Hair follicle dermal papilla cell (primary cell): ENCODE results near the gene ACTA1. TPM values are rescaled to one million over a fixed set of nuclear protein-coding genes. Genes with fewer than 3 reads are reported as not detected.

Experiments used
- small RNA-seq: library from RNA; depleted of rRNA; stranded (forward); fragments of <200 nt; gene quantifications from one replicate; pipeline ENCODE3, GENCODE V24; 2012
- total RNA-seq: library from RNA; depleted of rRNA; stranded (reverse); fragments of >200 nt; gene quantifications from 2 replicates; pipeline ENCODE4 v1.2.3, GENCODE V29; 2012

Gene ACTA1
- total RNA-seq: 0.16 TPM in 1 of 2 replicates, not detected in the other

DNA sequence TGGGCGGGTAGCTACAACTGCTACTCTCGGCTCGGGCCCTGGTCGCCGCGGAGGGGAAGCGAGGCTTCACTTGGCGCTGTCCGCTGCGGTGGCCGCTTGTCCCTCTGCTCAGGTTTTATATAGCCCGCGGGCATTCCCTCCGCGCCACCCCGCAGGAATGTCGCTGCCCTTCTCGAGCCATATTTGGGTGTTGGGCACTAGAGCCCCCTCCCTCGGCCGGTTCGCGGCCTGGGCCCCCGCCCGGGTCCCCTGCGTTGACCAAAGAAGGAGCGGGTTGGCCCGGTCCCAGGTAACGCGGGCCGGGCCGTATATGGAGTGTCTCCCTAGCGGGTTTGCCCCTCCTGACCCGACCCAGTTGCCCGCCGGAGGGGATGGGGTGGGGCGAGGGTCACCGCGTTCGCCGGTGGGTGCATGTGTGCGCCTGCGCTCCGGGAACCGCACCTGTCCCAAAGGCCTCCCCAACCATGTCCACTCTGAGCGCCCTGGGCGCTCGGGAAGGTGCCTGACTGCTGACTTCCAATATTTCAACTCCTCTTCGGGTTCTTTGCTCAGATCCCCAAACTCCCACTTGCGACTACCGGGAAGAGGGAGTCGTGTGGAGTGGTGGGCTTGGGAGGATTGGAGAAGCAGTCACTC lies at the start of gene ACTA1:
Gene ACTA1 (minus strand): TSS at position 90 of the 636 bp plus-strand sequence. CDS start 979 bp downstream, outside the sequence.

Small RNA genes within 50 kb of the gene (small RNA-seq; reads per million reads assigned to genes)
- gene RN7SKP276 (not detected), gene RNU6-180P (not detected)

Other genes starting within 250 kb of the ACTA1 start
- 15.9 and 17.4 TPM in 2 replicates for gene RAB4A, start 163.0 kb downstream of the ACTA1 start, total RNA-seq
- gene CCSAP, start 91.0 kb downstream of the ACTA1 start, total RNA-seq: 5.5 and 6.7 TPM in 2 replicates
- 26.6 and 34.1 TPM in 2 replicates for gene NUP133, start 74.2 kb upstream of the ACTA1 start, total RNA-seq
- 18.8 and 19.1 TPM in 2 replicates for gene ABCB10, start 124.6 kb upstream of the ACTA1 start, total RNA-seq
- gene TAF5L, start 192.0 kb upstream of the ACTA1 start, total RNA-seq: 24.5 and 26.3 TPM in 2 replicates
- 11.2 and 14.0 TPM in 2 replicates for gene URB2, start 192.2 kb upstream of the ACTA1 start, total RNA-seq